Measurements from ENCODE around the gene PKDREJ.

DNA sequence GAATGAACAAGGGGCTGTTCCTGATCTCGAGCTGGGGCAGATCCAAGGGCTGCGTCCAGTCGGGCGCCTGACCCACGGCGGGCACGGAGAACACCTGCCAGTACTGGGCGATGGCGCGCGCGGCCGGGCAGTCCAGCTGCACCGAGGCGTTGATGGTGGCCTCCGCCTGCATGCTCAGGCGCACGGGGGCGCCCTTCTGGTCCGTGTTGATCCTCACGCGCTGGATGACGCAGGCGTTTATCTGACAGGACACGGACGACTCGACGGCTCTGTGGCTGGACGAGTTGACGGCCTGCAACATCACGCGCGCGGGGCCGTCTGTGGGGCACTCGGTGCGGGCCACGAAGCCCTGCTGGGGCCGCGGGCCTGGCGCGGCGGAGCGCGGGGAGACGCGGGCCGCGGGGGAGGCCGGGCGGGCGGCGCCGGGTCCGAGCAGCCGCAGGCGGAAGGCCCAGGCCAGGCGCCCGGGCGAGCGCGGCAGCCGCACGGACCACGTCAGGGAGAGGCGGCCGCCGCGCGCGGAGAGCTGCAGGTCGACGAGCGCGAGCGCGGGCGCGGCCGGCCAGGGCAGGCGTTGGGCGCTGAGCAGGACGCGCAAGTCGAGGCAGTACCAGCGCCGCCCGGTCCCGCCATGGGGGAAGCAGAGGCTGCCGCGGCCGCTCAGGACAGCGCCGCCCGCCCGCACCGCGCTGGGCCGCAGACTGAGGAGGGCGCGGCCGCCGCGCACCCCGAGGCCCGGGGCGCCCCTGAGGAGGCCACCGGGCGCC, 511 bp downstream of the PKDREJ start:
- TF ChIP-seq, protein P1, sequence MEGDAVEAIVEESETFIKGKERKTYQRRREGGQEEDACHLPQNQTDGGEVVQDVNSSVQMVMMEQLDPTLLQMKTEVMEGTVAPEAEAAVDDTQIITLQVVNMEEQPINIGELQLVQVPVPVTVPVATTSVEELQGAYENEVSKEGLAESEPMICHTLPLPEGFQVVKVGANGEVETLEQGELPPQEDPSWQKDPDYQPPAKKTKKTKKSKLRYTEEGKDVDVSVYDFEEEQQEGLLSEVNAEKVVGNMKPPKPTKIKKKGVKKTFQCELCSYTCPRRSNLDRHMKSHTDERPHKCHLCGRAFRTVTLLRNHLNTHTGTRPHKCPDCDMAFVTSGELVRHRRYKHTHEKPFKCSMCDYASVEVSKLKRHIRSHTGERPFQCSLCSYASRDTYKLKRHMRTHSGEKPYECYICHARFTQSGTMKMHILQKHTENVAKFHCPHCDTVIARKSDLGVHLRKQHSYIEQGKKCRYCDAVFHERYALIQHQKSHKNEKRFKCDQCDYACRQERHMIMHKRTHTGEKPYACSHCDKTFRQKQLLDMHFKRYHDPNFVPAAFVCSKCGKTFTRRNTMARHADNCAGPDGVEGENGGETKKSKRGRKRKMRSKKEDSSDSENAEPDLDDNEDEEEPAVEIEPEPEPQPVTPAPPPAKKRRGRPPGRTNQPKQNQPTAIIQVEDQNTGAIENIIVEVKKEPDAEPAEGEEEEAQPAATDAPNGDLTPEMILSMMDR (IDR thresholded peaks at IDR 0.05): peak in 1 of 3 donors; percentile 32
- TF ChIP-seq POLR2A (IDR thresholded peaks at IDR 0.05): no peak

Measured in ovary (tissue), 3 donors.